HCT116 (cell line): ENCODE results near the gene TSC22D3. TPM values are rescaled to one million over a fixed set of nuclear protein-coding genes. Genes with fewer than 3 reads are reported as not detected.

Source experiments
- ATAC-seq: fragments of 200-7000 bp; cut with Tn5 transposase; 2 replicates; pipeline ENCODE4 v1.9.1; 2020; ENCODE audit warnings: mild to moderate bottlenecking, moderate library complexity
- BruUV-seq: library from RNA; stranded (reverse); fragments of 400-500 nt; replicated peaks from 2 replicates; lab custom pipeline; 2021; lab: Mats Ljungman, UMichigan
- CTCF ChIA-PET: fragments of 300-600 bp; sonication (Branson Sonifier 250); formaldehyde crosslinking; loops from one replicate; lab custom pipeline; 2021; ENCODE audit warnings: antibody characterized with exemption; lab: Charles Lee
- POLR2A ChIA-PET: fragments of 300-600, 350-600 bp; sonication (Branson Sonifier 250); formaldehyde crosslinking; loops from one replicate; lab custom pipeline; 2021; ENCODE audit warnings: antibody characterized with exemption; lab: Charles Lee
- RAD21 ChIA-PET, 2 experiments: fragments of 300-600 bp; sonication (Branson Sonifier 250); formaldehyde crosslinking; loops; one replicate each; lab custom pipeline; 2023; ENCODE audit warnings: low total read pairs in 2 of 2; ENCODE audit not compliant: uncharacterized antibody in 2 of 2, unreplicated experiment in 2 of 2, low non-redundant PET in 1 of 2; lab: Charles Lee
- DNase-seq: peaks from one replicate; pipeline ENCODE4 v3.0.0-alpha.2; 2010; ENCODE audit warnings: low read depth, low spot score
- H2AFZ ChIP-seq: fragments of 200-600 bp; shearing (Covaris generic), sonication (generic); 2 replicates; pipeline ENCODE4 v1.6.1; 2017; ENCODE audit warnings: low read depth, mixed run types, mixed read lengths, antibody characterized with exemption, low read length; ENCODE audit not compliant: poor library complexity, severe bottlenecking
- H3K27ac ChIP-seq: 2 replicates; pipeline ENCODE4 v1.5.1; 2012; ENCODE audit warnings: low read depth, low read length
- H3K27me3 ChIP-seq: fragments of 200-600 bp; sonication (generic); 2 replicates; pipeline ENCODE4 v1.6.1; 2016; ENCODE audit warnings: mixed run types, low read length, mixed read lengths; ENCODE audit not compliant: insufficient read depth
- H3K36me3 ChIP-seq, 2 experiments: fragments of 200-500 bp in 1 of 2; fragments of 200-600 bp in 1 of 2; sonication (Bioruptor generic) in 1 of 2; sonication (generic) in 1 of 2; 2 replicates each; pipeline versions ENCODE4 v1.5.1 to v1.6.1; 2014 to 2016; ENCODE audit warnings: low read length in 2 of 2, inconsistent platforms in 1 of 2, mixed read lengths in 1 of 2, mixed run types in 1 of 2; ENCODE audit not compliant: insufficient read depth in 2 of 2, control insufficient read depth in 1 of 2
- H3K4me1 ChIP-seq, 2 experiments: fragments of 200-600 bp in 1 of 2; sonication (generic) in 1 of 2; 2 replicates each; pipeline versions ENCODE4 v1.5.1 to v1.6.1; 2012 to 2017; ENCODE audit warnings: low read length in 2 of 2, inconsistent platforms in 1 of 2, mild to moderate bottlenecking in 1 of 2, mixed read lengths in 1 of 2, mixed run types in 1 of 2, moderate library complexity in 1 of 2; ENCODE audit not compliant: insufficient read depth in 2 of 2, control insufficient read depth in 1 of 2
- H3K4me2 ChIP-seq: fragments of 200-600 bp; sonication (generic); 2 replicates; pipeline ENCODE4 v1.6.1; 2017; ENCODE audit warnings: mixed run types, low read length, mixed read lengths
- H3K4me3 ChIP-seq, 2 experiments: fragments of 200-600 bp in 1 of 2; sonication (generic) in 1 of 2; replicated peaks in 1 of 2; 2 replicates each; pipeline ENCODE4 v1.5.1; 2011 to 2016; ENCODE audit warnings: low read length in 2 of 2, control low read depth in 1 of 2, low read depth in 1 of 2, mild to moderate bottlenecking in 1 of 2, mixed read lengths in 1 of 2, mixed run types in 1 of 2
- H3K79me2 ChIP-seq: fragments of 200-600 bp; sonication (generic); 2 replicates; pipeline ENCODE4 v1.6.1; 2017; ENCODE audit warnings: mild to moderate bottlenecking, mixed run types, low read length, moderate library complexity, mixed read lengths; ENCODE audit not compliant: insufficient read depth
- H3K9ac ChIP-seq: fragments of 200-600 bp; sonication (generic); 2 replicates; pipeline ENCODE4 v1.6.1; 2016; ENCODE audit warnings: low read length, mixed read lengths
- H3K9me2 ChIP-seq: fragments of 200-600 bp; sonication (generic), shearing (Covaris generic); 2 replicates; pipeline ENCODE4 v1.6.1; 2017; ENCODE audit warnings: mixed run types, mild to moderate bottlenecking, moderate library complexity; ENCODE audit not compliant: insufficient read depth
- H3K9me3 ChIP-seq, 2 experiments: fragments of 200-500 bp in 1 of 2; fragments of 200-600 bp in 1 of 2; sonication (Bioruptor generic) in 1 of 2; sonication (generic) in 1 of 2; 2 replicates each; pipeline ENCODE4 v1.6.1; 2014 to 2017; ENCODE audit warnings: low read length in 2 of 2, mixed read lengths in 2 of 2, inconsistent platforms in 1 of 2, low read depth in 1 of 2, mild to moderate bottlenecking in 1 of 2, mixed run types in 1 of 2, moderate library complexity in 1 of 2; ENCODE audit not compliant: control insufficient read depth in 1 of 2, insufficient read depth in 1 of 2
- H4K20me1 ChIP-seq: fragments of 200-600 bp; sonication (generic), shearing (Covaris generic); 2 replicates; pipeline ENCODE4 v1.6.1; 2017; ENCODE audit warnings: mixed run types, mild to moderate bottlenecking, moderate library complexity; ENCODE audit not compliant: insufficient read depth
- ATF3 ChIP-seq: IDR thresholded peaks from 2 replicates; pipeline ENCODE4 v1.6.1; 2012
- CBX3 ChIP-seq: IDR thresholded peaks from 2 replicates; pipeline ENCODE4 v1.6.1; 2012; ENCODE audit warnings: low read depth
- CEBPB ChIP-seq: IDR thresholded peaks from 2 replicates; pipeline ENCODE4 v1.6.1; 2012; ENCODE audit warnings: low read depth
- CTCF ChIP-seq, 3 experiments: fragments of 200-600 bp in 1 of 3; sonication (generic) in 1 of 3; IDR thresholded peaks in 2 of 3; conservative IDR thresholded peaks in 1 of 3; 2 replicates each; pipeline ENCODE4 v1.5.1; 2012 to 2017; ENCODE audit warnings: low read depth in 2 of 3, low read length in 2 of 3, antibody characterized with exemption in 1 of 3, borderline replicate concordance in 1 of 3, control low read depth in 1 of 3, mild to moderate bottlenecking in 1 of 3, mixed read lengths in 1 of 3, mixed run types in 1 of 3, moderate library complexity in 1 of 3; ENCODE audit not compliant: insufficient read depth in 1 of 3
- ELF1 ChIP-seq: IDR thresholded peaks from 2 replicates; pipeline ENCODE4 v1.6.1; 2012; ENCODE audit warnings: low read depth, borderline replicate concordance
- EZH2 ChIP-seq: fragments of 200-600 bp; sonication (generic); IDR thresholded peaks from 2 replicates; pipeline ENCODE4 v1.6.1; 2017; ENCODE audit warnings: antibody characterized with exemption, mixed run types
- FOSL1 ChIP-seq: IDR thresholded peaks from 2 replicates; pipeline ENCODE4 v1.6.1; 2012; ENCODE audit warnings: low read depth
- MAX ChIP-seq: IDR thresholded peaks from 2 replicates; pipeline ENCODE4 v1.6.1; 2012
- POLR2AphosphoS5 ChIP-seq: IDR thresholded peaks from 2 replicates; pipeline ENCODE4 v1.6.1; 2011; ENCODE audit warnings: mild to moderate bottlenecking, low read depth, low read length, moderate library complexity
- RAD21 ChIP-seq: IDR thresholded peaks from 2 replicates; pipeline ENCODE4 v1.6.1; 2012; ENCODE audit warnings: low read depth, mild to moderate bottlenecking
- REST ChIP-seq: IDR thresholded peaks from 2 replicates; pipeline ENCODE4 v1.6.1; 2012; ENCODE audit warnings: low read depth
- SIN3A ChIP-seq: IDR thresholded peaks from 2 replicates; pipeline ENCODE4 v1.6.1; 2012; ENCODE audit warnings: low read depth
- SP1 ChIP-seq: IDR thresholded peaks from 2 replicates; pipeline ENCODE4 v1.6.1; 2012; ENCODE audit warnings: low read depth
- TCF7L2 ChIP-seq: IDR thresholded peaks from 2 replicates; pipeline ENCODE4 v1.7.0; 2011; ENCODE audit warnings: borderline replicate concordance, inconsistent platforms; ENCODE audit not compliant: insufficient read depth, insufficient read length; ENCODE audit errors: extremely low read depth
- ZFX ChIP-seq: fragments of 450-650 bp; IDR thresholded peaks from 2 replicates; pipeline ENCODE4 v1.6.1; 2017
- intact Hi-C: fragments of 100-400 bp; cut with micrococcal nuclease; formaldehyde crosslinking; loops from 2 replicates; pipeline ENCODE4 v1.10.0; 2022
- total RNA-seq: library from RNA; stranded (reverse); gene quantifications from one replicate; pipeline ENCODE4 v1.2.1, GENCODE V29; 2021; ENCODE audit not compliant: unreplicated experiment

Gene TSC22D3
- total RNA-seq, 1 experiment from 2014 or later = 24.6 TPM

GRCh38 chrX:107752714-107753113 is 22.9 kb downstream of the TSC22D3 start:
- Histone ChIP-seq H4K20me1 (no peaks in the 10 kb centered on the region), H3K36me3 (no peaks in the 10 kb centered on the region), H3K27ac (no peak overlapping the region), H3K79me2 (no peaks in the 10 kb centered on the region), H2AFZ (no peak overlapping the region), H3K9me3 (no peaks in the 10 kb centered on the region), H3K4me2 (no peak overlapping the region), H3K4me1 (peaks cover 6% of the 10 kb centered on the region in 2 experiments; a peak in 2 of 4 replicates), H3K27me3 (no peaks in the 10 kb centered on the region), H3K9me2 (no peaks in the 10 kb centered on the region), H3K4me3 (no peak overlapping the region), H3K9ac (no peak overlapping the region)
- DNase-seq = no peak
- ChIA-PET CTCF (no interaction called here), POLR2A (no interaction called here), RAD21 (no interaction called here)
- no peak for ATAC-seq
- BruUV-seq = no TSS peak
- TF ChIP-seq CEBPB (no peak), REST (no peak), EZH2 (no peak), ATF3 (no peak), ZFX (no peak), SIN3A (no peak), ELF1 (no peak), CTCF (IDR thresholded peaks at IDR 0.05 in 2 of 3, conservative IDR thresholded peaks at IDR 0.05 in 1 of 3; ENCODE audit: borderline replicate concordance in 1 of 3, insufficient read depth in 1 of 3, low read depth in 2 of 3, low read length in 2 of 3) (no peak), RAD21 (no peak), TCF7L2 (no peak), POLR2AphosphoS5 (no peak), CBX3 (no peak), MAX (no peak), FOSL1 (no peak), SP1 (no peak)
- intact Hi-C loops = no loop called here
